ENCODE data around the gene SPAG17.

SPAG17 gene

GRCh38 chr1:118049981-118050380, 135.0 kb downstream of the SPAG17 start:
- H3K9me2 ChIP-seq (replicated peaks; ENCODE audit: control insufficient read depth, low read length) = no peaks in the 10 kb centered on the region
- no peak overlapping the region for H3K4me3 ChIP-seq (ENCODE audit: low read length)
- H3K9me3 ChIP-seq (ENCODE audit: control insufficient read depth, insufficient read depth, low read length) = no peaks in the 10 kb centered on the region
- no peaks in the 10 kb centered on the region for H3F3A ChIP-seq (ENCODE audit: control insufficient read depth, insufficient read depth)
- TF ChIP-seq EZH2phosphoT487 (IDR thresholded peaks at IDR 0.05; ENCODE audit: borderline replicate concordance, low read length) (no peak), CTCF (IDR thresholded peaks at IDR 0.05; ENCODE audit: low read depth, low read length, poor library complexity, severe bottlenecking) (no peak)
- no peaks in the 10 kb centered on the region for H4K20me1 ChIP-seq (ENCODE audit: control insufficient read depth, insufficient read depth, low read depth, low read length)
- H3K27ac ChIP-seq (ENCODE audit: low read depth, low read length) = no peak overlapping the region
- no peaks in the 10 kb centered on the region for H3K36me3 ChIP-seq (ENCODE audit: control insufficient read depth, low read length)
- H3K4me1 ChIP-seq (ENCODE audit: control insufficient read depth, low read length) = no peaks in the 10 kb centered on the region
- H3K79me2 ChIP-seq (ENCODE audit: control insufficient read depth, low read length) = no peaks in the 10 kb centered on the region
- H3K27me3 ChIP-seq (ENCODE audit: control insufficient read depth, low read length) = no peaks in the 10 kb centered on the region
- H3K4me2 ChIP-seq (ENCODE audit: low read length) = no peak overlapping the region

GRCh38 chr1:118047650-118048224, 137.3 kb downstream of the SPAG17 start:
- H3K27me3 ChIP-seq (ENCODE audit: control insufficient read depth, low read length) = no peaks in the 10 kb centered on the region

GRCh38 chr1:118047006-118047649, 137.9 kb downstream of the SPAG17 start:
- Histone ChIP-seq H3K9me2 (replicated peaks; ENCODE audit: control insufficient read depth, low read length) (no peaks in the 10 kb centered on the region), H3K27ac (ENCODE audit: low read depth, low read length) (no peak overlapping the region), H4K20me1 (ENCODE audit: control insufficient read depth, insufficient read depth, low read depth, low read length) (no peaks in the 10 kb centered on the region), H3K27me3 (ENCODE audit: control insufficient read depth, low read length) (no peaks in the 10 kb centered on the region), H3K9me3 (ENCODE audit: control insufficient read depth, insufficient read depth, low read length) (no peaks in the 10 kb centered on the region), H3F3A (ENCODE audit: control insufficient read depth, insufficient read depth) (no peaks in the 10 kb centered on the region), H3K36me3 (ENCODE audit: control insufficient read depth, low read length) (no peaks in the 10 kb centered on the region), H3K4me1 (ENCODE audit: control insufficient read depth, low read length) (no peaks in the 10 kb centered on the region), H3K4me2 (ENCODE audit: low read length) (no peak overlapping the region), H3K4me3 (ENCODE audit: low read length) (no peak overlapping the region), H3K79me2 (ENCODE audit: control insufficient read depth, low read length) (no peaks in the 10 kb centered on the region)
- TF ChIP-seq CTCF (IDR thresholded peaks at IDR 0.05; ENCODE audit: low read depth, low read length, poor library complexity, severe bottlenecking) (no peak), EZH2phosphoT487 (IDR thresholded peaks at IDR 0.05; ENCODE audit: borderline replicate concordance, low read length) (no peak)

More at GRCh38 chr1:118047650-118048224, 137.3 kb downstream of the SPAG17 start:
- no peak overlapping the region for H3K4me2 ChIP-seq (ENCODE audit: low read length)
- no peaks in the 10 kb centered on the region for H3K36me3 ChIP-seq (ENCODE audit: control insufficient read depth, low read length)
- H3K4me1 ChIP-seq (ENCODE audit: control insufficient read depth, low read length) = no peaks in the 10 kb centered on the region
- no peaks in the 10 kb centered on the region for H3K79me2 ChIP-seq (ENCODE audit: control insufficient read depth, low read length)
- no peaks in the 10 kb centered on the region for H3K9me3 ChIP-seq (ENCODE audit: control insufficient read depth, insufficient read depth, low read length)
- no peaks in the 10 kb centered on the region for H4K20me1 ChIP-seq (ENCODE audit: control insufficient read depth, insufficient read depth, low read depth, low read length)
- H3K4me3 ChIP-seq (ENCODE audit: low read length) = no peak overlapping the region
- H3K9me2 ChIP-seq (replicated peaks; ENCODE audit: control insufficient read depth, low read length) = no peaks in the 10 kb centered on the region
- no peaks in the 10 kb centered on the region for H3F3A ChIP-seq (ENCODE audit: control insufficient read depth, insufficient read depth)
- TF ChIP-seq EZH2phosphoT487 (IDR thresholded peaks at IDR 0.05; ENCODE audit: borderline replicate concordance, low read length) (no peak), CTCF (IDR thresholded peaks at IDR 0.05; ENCODE audit: low read depth, low read length, poor library complexity, severe bottlenecking) (no peak)
- no peak overlapping the region for H3K27ac ChIP-seq (ENCODE audit: low read depth, low read length)

Measured in DOHH2 (cell line).